Stimulated activated CD4-positive, alpha-beta T cell treated with anti-CD3 and anti-CD28 coated beads, Interleukin-12 subunit alpha, Interleukin-12 subunit beta, amount 100 ng/mL, for 4 hours (primary cell): ENCODE results near the gene PRR36.
"Not testable (repeated sequence)": the region's sequence is repeated elsewhere in the genome, so short reads cannot be mapped to it uniquely, and the experiment has no call there.

ENCODE experiments used
- DNase-seq: peaks from one replicate; pipeline ENCODE4 v3.0.0-alpha.2; 2020

The PRR36 gene

DNA sequence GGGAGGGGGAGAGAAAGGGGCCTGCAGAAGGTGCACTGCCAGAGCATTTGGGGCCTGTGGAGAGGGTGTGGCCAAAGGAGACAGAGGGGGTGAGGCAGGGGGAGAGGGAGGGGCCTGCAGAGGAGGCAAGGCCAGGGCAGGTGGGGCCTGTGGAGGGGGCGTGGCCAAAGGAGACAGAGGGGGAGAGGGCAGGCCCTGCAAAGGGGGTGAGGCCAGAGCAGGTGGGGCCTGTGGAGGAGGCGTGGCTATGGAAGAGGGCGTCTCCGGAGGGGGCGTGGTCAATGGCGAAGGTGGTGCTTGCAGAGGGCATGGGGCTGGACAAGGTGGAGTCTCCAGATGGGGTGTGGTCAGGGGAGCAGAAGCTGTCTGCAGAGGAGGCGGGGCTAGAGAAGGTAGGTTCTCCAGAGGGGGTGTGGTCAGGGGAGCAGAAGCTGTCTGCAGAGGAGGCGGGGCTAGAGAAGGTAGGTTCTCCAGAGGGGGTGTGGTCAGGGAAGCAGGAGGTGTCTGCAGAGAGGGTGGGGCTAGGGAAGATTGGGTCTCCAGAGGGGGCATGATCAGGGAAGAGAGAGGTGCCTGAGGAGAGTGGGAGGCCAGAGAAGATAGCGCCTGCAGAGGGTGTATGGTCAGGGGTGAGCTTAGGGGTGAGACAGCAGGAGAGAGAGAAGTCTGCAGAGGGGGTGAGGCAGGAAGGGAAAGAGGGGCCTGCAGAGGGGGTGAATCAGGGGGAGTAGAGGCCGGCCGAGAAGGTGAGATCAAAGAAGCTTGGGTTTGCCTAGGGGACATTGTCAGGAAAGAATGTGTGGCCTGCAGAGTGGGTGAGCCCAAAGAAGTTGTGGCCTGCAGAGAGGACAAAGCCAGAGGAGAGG, 3.4 kb downstream of the PRR36 start:
- DNase-seq: no peak

DNA sequence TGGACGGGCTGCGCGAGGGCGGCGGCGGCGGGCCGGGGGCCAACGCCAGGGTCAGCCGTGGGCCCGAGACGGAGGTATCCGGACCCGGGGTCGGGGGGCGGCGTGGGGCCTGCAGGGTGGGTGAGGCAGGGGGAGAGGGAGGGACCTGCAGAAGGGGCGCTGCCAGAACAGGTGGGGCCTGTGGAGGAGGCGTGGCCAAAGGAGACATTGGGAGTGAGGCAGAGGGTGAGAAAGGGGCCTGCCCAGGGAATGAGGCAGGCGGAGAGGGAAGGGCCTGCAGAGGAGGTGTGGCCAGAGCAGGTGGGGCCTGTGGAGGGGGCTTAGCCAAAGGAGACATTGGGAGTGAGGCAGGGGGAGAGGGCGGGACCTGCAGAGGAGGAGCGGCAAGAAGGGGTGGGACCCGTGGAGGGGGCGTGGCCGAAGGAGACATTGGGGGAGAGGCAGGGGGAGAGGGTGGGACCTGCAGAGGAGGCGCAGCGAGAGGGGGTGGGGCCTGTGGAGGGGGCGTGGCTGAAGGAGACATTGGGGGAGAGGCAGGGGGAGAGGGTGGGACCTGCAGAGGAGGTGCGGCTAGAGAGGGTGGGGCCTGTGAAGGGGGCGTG, 4.2 kb downstream of the PRR36 start:
- DNase-seq: peak; percentile 45

DNA sequence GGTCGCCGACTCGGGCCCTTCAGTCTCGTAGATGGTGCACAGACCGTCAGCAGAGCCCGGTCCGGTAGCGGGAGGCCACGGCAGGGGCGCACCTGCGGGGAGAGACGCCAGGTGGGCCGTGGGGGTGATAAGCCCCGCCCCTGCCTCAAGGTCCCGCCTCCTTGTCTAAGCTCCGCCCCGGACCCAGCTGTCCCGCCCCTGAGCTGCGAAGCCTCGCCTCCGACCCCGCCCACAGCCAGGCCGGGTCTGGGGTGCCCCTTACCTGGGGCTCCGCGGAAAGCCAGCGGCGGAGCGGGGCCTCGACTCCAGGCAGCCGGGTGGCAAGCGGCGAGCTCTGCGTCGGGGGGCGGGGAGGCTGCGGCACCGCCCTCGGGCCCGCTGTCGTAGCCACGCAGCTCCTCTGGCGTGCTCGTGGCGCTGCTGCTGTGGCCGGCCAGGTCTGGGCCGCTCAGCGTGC, 4.7 kb downstream of the PRR36 start:
- DNase-seq: peak; percentile 79

DNA sequence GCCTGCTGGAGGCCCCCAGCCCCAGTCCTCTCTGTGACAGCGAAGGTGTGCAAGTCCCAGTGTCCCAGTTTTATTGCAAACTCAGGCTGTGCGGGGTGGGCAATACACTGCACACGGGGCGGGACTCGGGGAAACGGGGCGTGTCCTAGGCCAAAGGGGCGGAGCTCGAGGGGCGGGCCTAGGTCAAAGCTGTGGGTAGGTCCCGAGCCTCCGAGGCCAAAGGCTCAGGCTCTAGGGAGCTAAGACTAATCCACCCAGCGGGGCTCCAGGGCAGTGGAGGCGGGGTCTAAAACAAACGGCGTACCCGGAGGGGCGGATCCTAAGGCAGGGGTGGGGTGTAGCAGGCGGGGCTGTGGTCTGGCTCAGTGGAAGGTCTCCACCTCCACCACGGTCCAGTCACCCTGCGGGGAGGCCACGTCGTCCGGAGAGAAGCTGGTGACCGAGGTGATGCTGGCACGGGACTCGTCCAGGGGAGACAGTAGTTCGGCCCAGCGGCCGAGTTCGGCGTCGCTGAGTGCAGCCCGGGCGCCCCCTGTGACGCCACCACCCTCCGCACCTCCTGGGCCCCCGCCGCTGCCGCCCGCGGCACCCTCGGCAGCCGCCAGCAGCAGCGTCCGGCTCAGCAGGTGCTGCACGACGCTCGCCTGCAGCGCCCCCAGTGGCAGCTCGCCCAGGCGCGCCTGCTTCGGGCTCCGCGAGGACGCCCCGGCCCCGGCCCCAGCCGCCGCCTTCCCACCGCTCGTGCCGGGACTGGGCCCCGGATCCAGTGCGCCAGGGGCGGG, 5.3 kb downstream of the PRR36 start:
- peak; percentile 81 for DNase-seq

DNA sequence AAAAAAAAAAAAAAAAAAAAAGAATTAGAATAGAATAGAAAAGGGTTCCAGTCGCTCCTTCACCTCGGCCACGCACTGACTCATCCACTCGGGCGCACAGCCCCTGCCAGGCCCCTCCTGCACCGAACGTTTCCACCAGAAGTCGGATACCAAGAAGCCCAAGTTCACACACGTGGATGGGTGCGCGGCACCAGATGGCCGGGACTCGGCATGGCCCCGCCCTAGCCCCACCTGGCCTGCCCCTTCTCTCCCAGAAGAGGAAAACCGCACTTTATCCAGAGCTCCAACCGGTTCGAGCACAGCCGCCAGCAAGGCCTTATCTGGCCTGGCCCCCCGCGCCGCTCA, 5.9 kb downstream of the PRR36 start:
- DNase-seq: no peak

DNA sequence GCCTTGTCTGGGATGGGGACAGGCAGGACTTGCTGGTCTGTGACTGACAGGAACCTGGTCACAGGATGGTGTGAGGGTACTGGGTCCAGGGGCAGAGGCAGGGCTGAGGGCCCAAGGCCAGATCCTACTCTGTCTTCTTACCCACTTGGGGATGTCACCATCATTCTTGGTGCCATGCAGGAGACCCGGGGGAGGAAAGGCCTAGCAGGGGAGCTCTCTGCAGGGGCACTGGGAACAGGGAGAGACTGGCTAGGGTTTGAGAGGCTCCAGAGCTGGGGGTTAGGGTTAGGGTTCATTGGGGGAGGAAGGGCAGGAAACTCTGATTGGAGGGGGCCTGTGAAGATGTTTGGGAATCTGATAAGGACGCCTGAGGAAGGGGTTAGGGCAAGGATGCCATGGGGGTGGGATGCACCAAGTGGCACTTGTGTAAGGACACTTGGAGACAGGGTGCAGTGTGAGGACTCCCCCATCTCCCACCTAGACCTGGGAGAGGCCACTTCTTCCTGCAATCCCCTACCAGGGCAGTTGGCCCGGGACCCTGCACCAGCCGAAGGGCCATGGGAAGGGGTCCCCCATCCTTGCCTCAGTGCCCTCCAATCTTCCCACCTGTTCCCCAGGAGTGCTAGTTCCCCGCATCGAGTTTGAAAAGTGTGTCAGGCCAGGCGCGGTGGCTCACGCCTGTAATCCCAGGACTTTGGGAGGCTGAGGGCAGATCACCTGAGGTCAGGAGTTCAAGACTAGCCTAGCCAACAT, 6.9 kb downstream of the PRR36 start:
- DNase-seq: no peak

DNA sequence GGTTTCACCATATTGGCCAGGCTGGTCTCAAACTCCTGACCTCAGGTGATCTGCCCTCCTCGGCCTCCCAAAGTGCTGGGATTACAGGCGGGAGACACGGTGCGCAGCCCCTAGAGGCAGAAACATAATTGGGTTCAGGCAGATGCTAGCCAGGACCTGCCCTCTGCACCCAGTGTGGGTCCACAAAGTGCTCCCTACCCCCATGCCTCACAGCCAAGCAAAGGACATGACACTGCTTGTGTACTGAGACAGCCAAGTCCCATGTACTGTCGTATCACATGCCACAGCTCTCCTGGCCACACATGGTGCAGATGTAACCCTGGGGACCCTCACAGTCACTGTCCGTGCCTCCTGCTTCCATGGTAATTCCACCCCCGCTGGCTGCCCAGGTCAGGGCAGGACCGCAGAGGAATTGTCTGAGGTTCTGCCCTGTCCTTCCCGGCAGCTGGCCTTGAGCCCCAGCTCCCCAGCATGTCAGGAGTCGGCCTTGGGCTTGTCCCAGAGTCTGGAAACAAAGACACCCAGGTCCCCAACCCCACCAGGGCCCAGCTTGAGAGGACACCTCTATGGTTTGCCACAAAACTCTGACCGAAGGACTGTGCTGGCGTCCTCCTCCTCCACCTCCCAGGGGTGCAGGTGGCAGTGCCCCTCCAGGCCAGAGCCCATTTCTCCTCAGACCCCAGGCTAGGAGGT, 7.6 kb downstream of the PRR36 start:
- no peak for DNase-seq

DNA sequence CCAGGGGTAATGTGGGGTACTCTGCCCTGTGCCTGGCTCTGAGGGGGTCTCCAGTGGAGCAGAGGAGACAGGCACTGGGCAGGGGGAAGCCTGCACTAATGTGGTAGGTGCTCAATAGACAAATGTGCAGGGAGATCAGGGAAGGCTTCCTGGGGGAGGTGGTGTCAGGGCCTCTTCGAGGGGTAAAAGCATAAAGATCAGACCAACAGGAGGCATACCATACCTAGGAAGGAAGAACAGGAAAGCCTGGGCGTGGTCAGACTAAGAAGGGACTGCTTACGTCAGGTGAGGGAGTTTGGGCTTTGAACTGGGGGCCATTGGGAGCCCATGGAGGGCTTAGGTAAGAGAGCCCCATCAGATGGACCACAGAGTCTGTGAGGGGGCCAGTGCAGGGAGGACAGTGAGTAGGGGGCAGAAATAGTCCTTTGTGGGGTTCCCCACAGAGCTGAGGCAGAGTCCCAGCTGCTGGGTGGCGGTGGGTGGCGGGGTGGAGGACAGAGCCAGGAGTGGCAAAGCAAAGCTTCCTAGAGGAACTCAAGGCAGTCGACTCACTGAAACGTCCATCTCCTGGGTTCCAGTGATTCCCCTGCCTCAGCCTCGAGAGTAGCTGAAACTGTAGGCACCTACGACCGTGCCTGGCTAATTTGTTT, 8.8 kb downstream of the PRR36 start:
- DNase-seq: no peak

DNA sequence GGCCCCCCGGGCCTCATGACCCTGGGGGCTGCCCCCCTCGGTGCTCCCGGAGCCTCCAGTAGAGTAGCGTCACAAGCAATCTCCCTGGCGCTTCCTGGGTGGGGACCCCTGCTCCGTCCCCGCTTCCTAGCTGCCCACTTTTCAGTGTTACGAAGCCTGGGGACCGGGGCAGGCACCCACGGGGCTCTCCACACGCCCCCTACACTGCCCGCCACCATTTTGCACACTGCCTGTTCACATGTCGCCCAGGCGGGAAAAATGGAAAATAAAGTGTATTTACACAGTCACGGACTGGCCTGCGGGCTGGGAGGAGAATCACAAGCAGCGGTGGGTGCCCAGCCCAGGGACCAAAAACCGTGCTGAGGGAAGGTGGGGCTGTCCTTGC, 9.5 kb downstream of the PRR36 start:
- DNase-seq: no peak

DNA sequence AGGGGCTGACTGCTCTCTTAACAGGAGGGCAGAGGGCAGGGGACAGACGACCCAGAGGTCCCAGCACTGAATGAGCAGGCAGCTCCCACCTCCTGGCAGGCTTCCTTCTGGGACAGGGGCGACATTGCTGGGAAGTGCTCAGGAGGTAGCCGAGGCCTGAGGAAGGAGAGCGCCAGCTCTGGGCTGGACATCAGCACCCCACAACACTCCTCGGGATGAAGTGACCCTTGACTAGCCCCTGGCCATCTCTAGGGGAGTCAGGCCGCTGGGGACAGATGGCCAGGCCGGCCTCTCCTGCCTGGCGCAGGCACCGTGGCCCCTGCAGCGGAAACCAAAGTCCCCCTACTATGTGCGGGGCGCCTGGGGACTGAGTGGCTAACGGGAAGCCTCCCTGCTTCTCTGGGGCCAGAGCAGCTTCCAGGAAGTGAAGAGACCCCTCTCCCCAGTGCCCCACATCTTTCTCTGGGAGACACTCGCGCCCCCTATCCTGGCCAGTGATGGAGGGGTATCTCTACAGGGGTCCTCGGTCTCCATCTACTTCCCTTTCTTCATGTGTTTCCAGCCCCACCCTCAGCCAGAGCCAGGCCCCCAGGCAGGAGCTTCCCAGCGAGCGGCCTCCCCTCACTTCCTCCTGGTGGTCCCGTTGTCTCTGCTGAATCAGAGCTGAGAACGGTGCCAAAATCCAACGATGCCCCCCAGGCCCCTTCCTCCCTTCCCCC, 10.1 kb downstream of the PRR36 start:
- DNase-seq: no peak

DNA sequence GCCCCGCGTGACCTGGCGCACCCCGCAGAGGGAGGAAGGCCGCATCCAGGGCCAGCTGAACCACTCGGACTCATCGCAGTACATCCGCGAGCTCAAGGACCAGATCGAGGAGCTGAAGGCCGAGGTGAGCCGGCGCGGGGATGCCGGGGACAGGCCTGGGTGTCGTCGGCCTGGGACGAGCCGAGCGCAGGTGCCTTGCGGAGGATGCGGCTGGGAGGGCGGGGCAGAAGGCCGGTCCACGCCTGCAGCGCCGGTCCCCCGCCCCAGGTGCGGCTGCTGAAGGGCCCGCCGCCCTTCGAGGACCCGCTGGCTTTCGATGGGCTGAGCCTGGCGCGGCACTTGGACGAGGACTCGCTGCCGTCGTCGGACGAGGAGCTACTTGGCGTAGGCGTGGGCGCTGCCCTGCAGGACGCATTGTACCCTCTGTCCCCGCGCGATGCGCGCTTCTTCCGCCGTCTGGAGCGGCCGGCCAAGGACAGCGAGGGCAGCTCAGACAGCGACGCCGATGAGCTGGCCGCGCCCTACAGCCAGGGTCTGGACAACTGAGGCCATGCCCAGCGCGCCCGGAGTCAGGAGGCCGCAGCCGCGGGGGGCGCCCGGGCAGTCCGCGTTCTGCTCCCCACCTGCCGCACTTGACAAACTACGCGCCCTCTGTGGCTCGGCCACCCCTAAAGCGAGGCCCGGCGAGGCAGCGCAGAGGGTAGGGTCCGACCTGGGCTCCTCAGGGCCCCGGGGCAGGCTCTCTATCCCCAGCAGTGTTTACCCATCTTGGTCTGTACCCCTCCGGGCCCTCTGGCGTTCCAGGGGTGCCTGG, 10.8 kb downstream of the PRR36 start:
- DNase-seq: no peak

DNA sequence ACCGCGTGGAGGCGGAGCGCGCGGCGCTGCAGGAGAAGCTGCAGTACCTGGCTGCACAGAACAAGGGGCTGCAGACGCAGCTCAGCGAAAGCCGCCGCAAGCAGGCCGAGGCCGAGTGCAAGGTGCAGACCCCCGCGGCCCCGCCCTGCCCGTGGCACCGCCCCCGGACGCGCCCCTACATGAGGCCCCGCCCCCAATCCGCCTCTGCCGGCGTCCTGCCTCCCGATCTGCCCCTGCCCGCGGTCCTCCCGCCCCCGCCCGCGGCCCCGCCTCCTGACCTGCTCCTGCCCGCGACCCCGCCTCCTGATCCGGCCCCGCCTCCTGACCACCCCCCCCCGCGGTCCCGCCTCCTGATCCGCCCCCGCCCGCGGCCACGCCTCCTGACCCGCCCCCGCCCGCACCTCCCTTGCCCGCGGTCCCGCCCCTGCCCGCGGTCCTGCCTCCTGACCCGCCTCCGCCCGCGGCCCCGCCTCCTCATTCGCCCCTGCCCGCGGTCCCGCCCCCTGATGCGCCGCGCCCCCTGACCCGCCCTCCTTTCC, 11.7 kb downstream of the PRR36 start:
- DNase-seq: peak; percentile 65

DNA sequence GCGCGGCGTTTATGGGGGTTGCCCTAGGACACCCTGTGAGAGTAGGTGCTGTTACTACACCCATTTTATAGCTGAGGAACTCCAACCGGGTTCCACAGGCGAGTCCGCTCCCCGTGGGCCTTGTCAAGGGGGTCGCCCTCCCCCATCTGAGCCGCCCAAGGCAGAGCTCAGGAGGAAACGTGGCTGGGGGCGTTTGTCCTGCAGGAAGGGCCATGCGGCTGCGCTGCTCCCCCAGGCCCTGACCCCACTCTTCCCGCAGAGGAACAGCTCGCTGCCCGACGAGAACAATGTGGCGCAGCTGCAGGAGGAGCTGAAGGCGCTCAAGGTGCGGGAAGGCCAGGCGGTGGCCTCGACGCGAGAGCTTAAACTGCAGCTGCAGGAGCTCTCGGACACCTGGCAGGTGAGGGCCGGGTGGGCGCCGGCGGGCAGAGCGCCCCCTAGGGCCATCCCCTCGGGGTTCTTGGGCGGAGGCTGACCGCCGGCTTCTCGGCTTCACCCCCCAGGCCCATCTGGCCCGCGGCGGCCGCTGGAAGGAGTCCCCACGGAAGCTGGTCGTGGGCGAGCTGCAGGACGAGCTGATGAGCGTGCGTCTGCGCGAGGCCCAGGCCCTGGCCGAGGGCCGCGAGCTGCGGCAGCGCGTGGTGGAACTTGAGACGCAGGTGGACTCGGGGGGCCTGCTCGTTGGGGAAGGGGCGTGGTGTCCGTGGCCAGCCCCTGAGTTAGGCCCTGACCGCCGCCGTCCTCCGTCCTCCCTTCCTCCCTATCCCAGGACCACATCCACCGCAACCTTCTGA, 12.4 kb downstream of the PRR36 start:
- no peak for DNase-seq

DNA sequence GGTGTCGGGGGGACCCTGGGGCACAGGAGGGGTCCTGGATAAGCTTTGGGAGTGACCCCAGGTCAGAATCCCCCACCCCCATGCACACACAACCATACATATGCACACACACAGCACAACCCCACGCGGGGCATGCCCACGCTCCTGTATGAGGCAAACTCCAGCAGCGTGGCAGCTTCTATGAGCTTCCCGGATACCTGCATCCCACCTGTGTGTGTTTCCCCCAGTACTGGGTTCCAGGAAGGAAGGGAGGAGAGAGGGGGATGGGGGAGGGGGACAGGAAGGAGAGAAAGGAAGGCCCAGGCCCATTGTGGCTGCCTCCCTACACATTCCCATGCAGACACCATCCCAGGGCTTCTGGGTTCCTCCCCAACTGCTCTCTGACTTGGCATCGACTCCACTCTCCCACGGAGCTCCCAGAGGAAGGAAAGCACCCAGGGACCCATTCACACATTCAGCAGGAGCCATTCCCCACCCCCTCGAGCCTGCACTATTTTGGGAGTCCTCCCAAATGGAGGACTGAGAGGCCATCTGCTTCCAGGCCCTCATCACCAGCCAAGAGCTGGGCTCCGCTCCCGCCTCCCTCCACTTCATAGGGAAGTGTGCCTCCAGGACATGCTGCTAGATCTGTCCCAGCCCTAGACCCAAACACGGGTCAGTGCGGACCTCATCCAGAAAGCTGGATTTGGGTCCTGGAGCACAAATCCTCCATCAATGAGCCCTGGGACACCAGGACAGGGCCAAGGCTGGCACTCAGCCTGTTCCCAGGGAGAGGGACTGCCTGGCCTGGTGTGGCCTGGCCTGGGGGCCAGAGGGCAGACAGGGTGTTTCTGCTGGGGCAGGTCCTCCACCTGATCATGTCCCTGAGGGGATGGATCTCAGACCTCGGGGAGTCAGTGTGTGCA, 13.2 kb downstream of the PRR36 start:
- no peak for DNase-seq

DNA sequence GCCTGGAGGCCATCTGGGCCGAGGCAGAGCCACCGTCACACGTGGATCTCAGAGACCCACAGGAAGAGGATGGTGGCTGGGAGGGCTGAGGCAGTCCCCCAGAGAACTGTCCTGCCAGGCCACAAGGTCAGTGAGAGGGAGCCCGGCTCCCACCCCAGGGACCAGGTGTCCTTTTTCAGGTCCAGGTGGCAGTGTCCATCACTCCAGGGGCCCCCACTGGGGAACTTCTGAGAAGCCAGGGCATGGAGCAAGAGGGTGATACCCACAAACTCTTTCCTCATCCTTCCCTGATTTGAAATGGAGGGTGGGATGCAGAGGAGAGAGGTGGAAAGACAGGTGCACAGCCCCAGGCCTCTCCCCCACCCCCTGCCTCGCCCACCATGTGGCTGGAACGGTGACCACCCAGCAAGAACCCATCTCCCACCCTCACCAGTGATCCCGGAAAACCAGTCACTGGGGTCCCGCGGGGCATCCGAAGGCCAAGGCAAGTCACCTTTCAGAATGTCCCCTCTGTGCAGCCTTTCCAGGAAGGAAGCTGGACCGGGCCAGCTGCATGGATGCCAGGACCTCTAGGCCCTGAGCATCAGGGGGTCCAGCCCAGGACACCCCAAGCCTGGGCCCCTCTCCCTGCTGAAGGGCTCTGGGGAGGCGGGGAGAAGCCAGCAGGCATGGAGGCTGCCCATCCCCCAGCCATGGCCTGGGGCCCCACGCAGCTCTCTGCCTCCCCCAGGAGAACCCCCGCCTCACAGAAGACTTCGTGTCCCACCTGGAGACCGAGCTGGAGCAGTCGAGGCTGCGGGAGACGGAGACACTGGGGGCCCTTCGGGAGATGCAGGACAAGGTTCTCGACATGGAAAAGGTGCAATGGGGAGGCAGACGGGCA, 14.1 kb downstream of the PRR36 start:
- DNase-seq: no peak

DNA sequence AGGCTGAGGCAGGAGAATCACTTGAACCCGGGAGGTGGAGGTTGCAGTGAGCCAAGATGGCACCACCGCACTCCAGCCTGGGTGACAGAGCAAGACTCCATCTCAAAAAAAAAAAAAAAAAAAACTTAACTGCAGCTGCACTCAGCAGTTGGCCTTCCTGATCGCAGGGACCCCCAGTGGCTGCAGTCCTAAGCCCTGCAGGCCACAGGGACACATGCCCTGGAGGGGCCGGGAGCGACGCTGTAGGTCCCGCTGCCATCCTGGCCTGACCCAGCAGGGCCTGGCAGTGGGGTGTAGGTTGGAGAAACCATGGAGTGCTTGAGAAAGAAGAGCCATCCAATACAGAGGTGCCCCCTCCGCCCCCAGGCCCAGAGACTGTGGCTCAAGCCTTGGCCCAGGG, 15.1 kb downstream of the PRR36 start:
- DNase-seq: not testable (repeated sequence)
